ENCODE data around the gene DYSF. TPM values are rescaled to one million over a fixed set of nuclear protein-coding genes. Genes with fewer than 3 reads are reported as not detected.

The DYSF gene
- total and polyA plus RNA-seq, 2 donors (not counting 1 experiment from before 2014, with no cell fraction given) = 0.17 to 0.43 TPM

DNA sequence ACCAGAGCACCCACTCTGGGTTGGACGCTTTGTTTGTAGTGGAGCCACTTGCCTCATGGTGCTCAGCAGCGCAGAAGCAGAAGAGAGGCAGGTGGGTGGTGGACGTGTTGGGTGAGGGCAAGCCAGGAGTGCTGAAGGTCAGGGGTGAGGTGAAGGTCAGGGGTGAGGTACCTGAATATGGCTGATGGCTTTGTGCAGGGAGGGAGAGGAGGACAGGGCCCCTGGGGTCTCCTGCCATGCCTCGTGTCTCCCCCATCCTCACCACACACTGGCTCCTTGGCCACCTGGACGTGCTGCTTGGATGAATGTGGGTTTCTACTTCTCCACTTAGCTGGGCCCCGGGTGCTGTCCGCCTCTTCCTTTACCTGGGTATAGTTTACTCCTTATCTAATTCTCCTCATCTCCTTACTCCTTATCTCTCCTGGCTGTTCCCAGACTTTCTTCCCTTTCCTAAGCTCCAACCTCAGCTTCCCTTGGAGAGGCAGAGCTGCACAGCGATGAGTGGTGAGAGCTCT lies 68.1 kb downstream of the DYSF start:
- no peaks in the 10 kb centered on the region for H4K20me1 ChIP-seq (ENCODE audit: control insufficient read depth, insufficient read depth, low read length, poor library complexity, severe bottlenecking)
- H3K27me3 Mint-ChIP-seq = peaks cover 13% of the 10 kb centered on the region
- peaks cover 0 to 5% (median 0%) of the 10 kb centered on the region in 3 donors for H3K9me3 ChIP-seq (ENCODE audit: control extremely low read depth in 1 of 3, control insufficient read depth in 2 of 3, insufficient read depth in 1 of 3, low read length in 2 of 3)
- no peak overlapping the region for H3K27ac Mint-ChIP-seq
- ChIA-PET CTCF (no interaction called here), POLR2A (no interaction called here)
- DNase-seq (no peak), ATAC-seq (ENCODE audit: low read depth) (no peak)
- H3K4me3 Mint-ChIP-seq = no peak overlapping the region
- no peaks in the 10 kb centered on the region for H3K36me3 ChIP-seq (replicated peaks in 1 of 2; ENCODE audit: control extremely low read depth in 1 of 2, control insufficient read depth in 1 of 2, extremely low read depth in 1 of 2, insufficient read depth in 2 of 2, low read length in 1 of 2)
- intact Hi-C loops (cut with micrococcal nuclease) = no loop called here
- WGBS (ENCODE audit: insufficient coverage) = 91% methylated on average over 7 of the region's 8 CpGs
- peaks cover 2% of the 10 kb centered on the region for H3K9me3 Mint-ChIP-seq (ENCODE audit: insufficient read depth)
- H2AFZ ChIP-seq (ENCODE audit: insufficient read depth, low read depth, low read length, poor library complexity, severe bottlenecking) = no peak overlapping the region
- no peak overlapping the region for H3K27ac ChIP-seq (ENCODE audit: low read length in 2 of 2)
- H3K9ac ChIP-seq (ENCODE audit: low read length) = no peak overlapping the region
- no peak overlapping the region for H3K4me2 ChIP-seq (replicated peaks; ENCODE audit: low read depth, low read length, poor library complexity, severe bottlenecking)
- H3K79me2 ChIP-seq (ENCODE audit: control insufficient read depth, insufficient read depth, low read length) = no peaks in the 10 kb centered on the region
- TF ChIP-seq EZH2 (IDR thresholded peaks at IDR 0.05; ENCODE audit: borderline replicate concordance, insufficient read depth, low read depth, low read length, poor library complexity, severe bottlenecking) = no peak
- TF ChIP-seq, protein P1, sequence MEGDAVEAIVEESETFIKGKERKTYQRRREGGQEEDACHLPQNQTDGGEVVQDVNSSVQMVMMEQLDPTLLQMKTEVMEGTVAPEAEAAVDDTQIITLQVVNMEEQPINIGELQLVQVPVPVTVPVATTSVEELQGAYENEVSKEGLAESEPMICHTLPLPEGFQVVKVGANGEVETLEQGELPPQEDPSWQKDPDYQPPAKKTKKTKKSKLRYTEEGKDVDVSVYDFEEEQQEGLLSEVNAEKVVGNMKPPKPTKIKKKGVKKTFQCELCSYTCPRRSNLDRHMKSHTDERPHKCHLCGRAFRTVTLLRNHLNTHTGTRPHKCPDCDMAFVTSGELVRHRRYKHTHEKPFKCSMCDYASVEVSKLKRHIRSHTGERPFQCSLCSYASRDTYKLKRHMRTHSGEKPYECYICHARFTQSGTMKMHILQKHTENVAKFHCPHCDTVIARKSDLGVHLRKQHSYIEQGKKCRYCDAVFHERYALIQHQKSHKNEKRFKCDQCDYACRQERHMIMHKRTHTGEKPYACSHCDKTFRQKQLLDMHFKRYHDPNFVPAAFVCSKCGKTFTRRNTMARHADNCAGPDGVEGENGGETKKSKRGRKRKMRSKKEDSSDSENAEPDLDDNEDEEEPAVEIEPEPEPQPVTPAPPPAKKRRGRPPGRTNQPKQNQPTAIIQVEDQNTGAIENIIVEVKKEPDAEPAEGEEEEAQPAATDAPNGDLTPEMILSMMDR (IDR thresholded peaks at IDR 0.05) = no peak
- H3K4me1 ChIP-seq (ENCODE audit: control insufficient read depth in 2 of 2, insufficient read depth in 2 of 2, low read length in 2 of 2) = no peaks in the 10 kb centered on the region
- H3K4me3 ChIP-seq (ENCODE audit: control extremely low read depth in 1 of 5, extremely low read depth in 1 of 5, insufficient read depth in 1 of 5, low read depth in 2 of 5, low read length in 4 of 5) = no peak overlapping the region
- H3K27me3 ChIP-seq (replicated peaks in 1 of 4; ENCODE audit: control extremely low read depth in 1 of 4, control insufficient read depth in 3 of 4, insufficient read depth in 4 of 4, low read length in 3 of 4) = peaks cover 0 to 3% (median 0%) of the 10 kb centered on the region in 4 experiments
- H3K4me1 Mint-ChIP-seq = no peaks in the 10 kb centered on the region

DNA sequence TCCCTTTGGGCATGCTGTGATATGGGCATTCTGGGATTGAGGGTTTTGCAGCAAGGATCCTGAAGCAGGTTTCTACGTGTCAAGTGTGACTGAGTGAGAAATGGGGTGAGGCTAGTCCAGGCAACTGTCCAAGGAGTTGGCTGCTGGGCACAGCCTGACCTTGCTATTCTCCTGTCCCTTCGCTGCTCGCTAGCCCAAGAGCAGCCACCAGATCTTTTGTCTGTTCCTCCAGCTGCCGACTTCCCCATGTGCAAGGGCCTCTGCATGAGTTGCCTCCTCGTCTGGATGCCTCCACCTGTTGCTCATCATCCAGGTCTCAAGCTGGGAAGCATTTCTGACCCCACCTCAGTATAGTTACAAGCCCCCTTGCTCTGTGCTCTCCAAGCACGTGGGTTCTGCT lies 71.1 kb downstream of the DYSF start:
- H4K20me1 ChIP-seq (ENCODE audit: control insufficient read depth, insufficient read depth, low read length, poor library complexity, severe bottlenecking) = no peaks in the 10 kb centered on the region
- no peak for ATAC-seq (ENCODE audit: low read depth)
- H3K4me1 Mint-ChIP-seq = no peaks in the 10 kb centered on the region
- no peak overlapping the region for H3K27ac ChIP-seq (ENCODE audit: low read length in 2 of 2)
- ChIA-PET POLR2A (no interaction called here), CTCF (no interaction called here)
- H3K4me3 Mint-ChIP-seq = no peak overlapping the region
- intact Hi-C loops (cut with micrococcal nuclease) = no loop called here
- peaks cover 2% of the 10 kb centered on the region for H3K9me3 Mint-ChIP-seq (ENCODE audit: insufficient read depth)
- H3K4me1 ChIP-seq (ENCODE audit: control insufficient read depth in 2 of 2, insufficient read depth in 2 of 2, low read length in 2 of 2) = no peaks in the 10 kb centered on the region
- H3K27me3 ChIP-seq (replicated peaks in 1 of 4; ENCODE audit: control extremely low read depth in 1 of 4, control insufficient read depth in 3 of 4, insufficient read depth in 4 of 4, low read length in 3 of 4) = peaks cover 0 to 3% (median 0%) of the 10 kb centered on the region in 4 experiments
- TF ChIP-seq EZH2 (IDR thresholded peaks at IDR 0.05; ENCODE audit: borderline replicate concordance, insufficient read depth, low read depth, low read length, poor library complexity, severe bottlenecking) = no peak
- TF ChIP-seq, protein P1 (IDR thresholded peaks at IDR 0.05) = no peak
- no peak overlapping the region for H3K9ac ChIP-seq (ENCODE audit: low read length)
- no peak for DNase-seq
- H3K36me3 ChIP-seq (replicated peaks in 1 of 2; ENCODE audit: control extremely low read depth in 1 of 2, control insufficient read depth in 1 of 2, extremely low read depth in 1 of 2, insufficient read depth in 2 of 2, low read length in 1 of 2) = no peaks in the 10 kb centered on the region
- H2AFZ ChIP-seq (ENCODE audit: insufficient read depth, low read depth, low read length, poor library complexity, severe bottlenecking) = no peak overlapping the region
- peaks cover 25% of the 10 kb centered on the region for H3K27me3 Mint-ChIP-seq
- peaks cover 0 to 5% (median 0%) of the 10 kb centered on the region in 3 donors for H3K9me3 ChIP-seq (ENCODE audit: control extremely low read depth in 1 of 3, control insufficient read depth in 2 of 3, insufficient read depth in 1 of 3, low read length in 2 of 3)
- H3K4me3 ChIP-seq (ENCODE audit: control extremely low read depth in 1 of 5, extremely low read depth in 1 of 5, insufficient read depth in 1 of 5, low read depth in 2 of 5, low read length in 4 of 5) = no peak overlapping the region
- 79% methylated on average over 6 of the region's 6 CpGs for whole genome bisulfite sequencing (ENCODE audit: insufficient coverage)
- H3K4me2 ChIP-seq (replicated peaks; ENCODE audit: low read depth, low read length, poor library complexity, severe bottlenecking) = no peak overlapping the region
- no peaks in the 10 kb centered on the region for H3K79me2 ChIP-seq (ENCODE audit: control insufficient read depth, insufficient read depth, low read length)
- H3K27ac Mint-ChIP-seq = no peak overlapping the region

All from B cell (primary cell).